HG02970 (cell line): Measurements from ENCODE around the gene NIPA2.

Experiments
- ATAC-seq: cut with Tn5 transposase; IDR thresholded peaks from one replicate; pipeline ENCODE4 v1.9.1; 2021; ENCODE audit warnings: mild to moderate bottlenecking, moderate library complexity, moderate number of reproducible peaks; ENCODE audit not compliant: unreplicated experiment, low FRiP score

NIPA2 gene

DNA sequence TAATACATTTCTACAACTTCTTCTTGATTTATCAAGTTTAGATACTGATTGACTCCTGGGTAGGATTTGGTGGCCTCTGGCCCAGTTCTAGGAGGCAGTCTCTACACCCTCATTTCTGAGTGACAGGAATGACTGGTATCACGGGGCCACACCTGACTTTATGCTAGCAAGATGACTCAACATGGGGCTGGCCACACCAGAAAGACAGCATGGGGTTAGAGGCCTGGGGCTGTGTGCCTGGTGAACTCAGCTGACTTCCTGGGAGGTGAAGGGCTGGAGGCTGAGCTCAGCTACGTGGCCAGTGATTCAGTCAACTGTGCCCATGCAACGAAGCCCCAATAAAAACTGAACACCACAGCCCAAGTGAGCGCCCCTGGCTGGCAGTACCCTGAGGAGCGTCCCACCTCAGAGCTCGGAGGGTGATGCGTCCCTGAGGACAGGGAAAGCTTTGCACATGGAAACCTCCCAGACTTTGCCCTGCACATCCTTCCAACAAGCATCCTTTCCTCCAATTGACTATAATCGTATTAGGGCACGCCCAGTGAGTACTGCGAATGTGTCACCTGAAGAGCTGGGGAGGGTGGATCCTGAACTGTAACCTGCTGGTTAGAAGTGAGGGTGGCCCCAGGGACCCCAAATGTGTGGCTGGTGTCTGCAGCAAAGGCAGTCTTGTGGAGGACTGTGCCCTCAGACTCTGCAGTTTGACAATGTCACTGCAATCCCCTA lies 57.2 kb downstream of the NIPA2 start:
- ATAC-seq, result no peak

DNA sequence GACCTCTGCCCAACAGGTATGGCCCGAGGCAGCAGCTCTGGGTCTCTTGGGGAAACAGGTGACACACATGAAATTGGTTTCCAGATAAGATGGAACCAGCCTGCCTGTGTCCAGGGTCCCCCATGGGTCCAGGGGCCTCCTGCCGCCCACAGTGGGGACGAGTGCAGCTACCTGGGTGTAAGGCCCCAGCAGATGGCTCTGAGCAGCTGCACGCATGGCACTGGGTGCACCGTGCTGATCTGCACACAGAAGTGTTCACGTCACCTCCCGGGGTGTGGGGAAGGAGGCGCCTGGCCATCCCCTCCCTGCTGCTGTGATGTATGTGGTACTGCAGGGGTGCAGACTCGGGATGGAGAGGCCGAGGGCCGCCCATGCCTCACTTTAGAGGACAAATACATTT lies 63.6 kb downstream of the NIPA2 start:
- no peak for ATAC-seq

DNA sequence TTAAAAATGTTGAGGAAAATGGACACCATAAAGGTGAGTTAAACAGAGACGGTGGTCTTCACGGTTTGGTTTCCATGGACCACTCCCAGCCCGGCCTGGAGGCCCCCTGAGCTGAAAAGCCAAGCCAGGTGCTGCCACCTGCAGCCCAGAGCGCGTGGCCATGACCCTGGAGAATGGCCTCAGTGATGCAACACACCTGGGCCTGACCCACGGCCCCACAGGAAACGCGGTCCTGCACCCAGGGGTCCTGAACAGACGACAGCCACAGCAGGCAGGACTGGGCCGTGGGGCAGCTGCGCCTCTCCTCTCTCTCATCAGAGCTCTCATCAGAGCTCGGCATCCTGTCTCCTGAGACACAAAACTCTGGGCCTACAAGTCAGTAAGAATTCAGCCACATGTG lies 64.1 kb downstream of the NIPA2 start:
- ATAC-seq, result no peak

DNA sequence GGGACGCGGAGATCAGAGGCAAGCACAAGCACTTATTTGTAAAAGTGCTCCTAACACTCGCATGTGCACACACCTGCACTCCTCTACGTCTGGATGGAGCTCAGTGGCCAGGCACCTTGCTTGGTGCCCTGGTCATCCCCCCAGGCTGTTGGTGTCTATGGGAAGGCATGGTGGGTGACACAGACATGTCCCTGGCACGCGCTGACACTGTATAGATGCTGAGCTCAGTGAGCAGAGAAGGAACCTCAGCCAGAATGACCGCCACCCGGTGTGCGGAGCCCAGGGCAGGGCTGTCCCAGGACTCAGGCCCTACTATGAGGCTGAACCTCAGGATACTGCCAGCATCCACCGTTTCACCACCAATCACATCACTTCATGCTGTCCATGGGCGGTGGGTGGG lies 64.5 kb downstream of the NIPA2 start:
- no peak for ATAC-seq

DNA sequence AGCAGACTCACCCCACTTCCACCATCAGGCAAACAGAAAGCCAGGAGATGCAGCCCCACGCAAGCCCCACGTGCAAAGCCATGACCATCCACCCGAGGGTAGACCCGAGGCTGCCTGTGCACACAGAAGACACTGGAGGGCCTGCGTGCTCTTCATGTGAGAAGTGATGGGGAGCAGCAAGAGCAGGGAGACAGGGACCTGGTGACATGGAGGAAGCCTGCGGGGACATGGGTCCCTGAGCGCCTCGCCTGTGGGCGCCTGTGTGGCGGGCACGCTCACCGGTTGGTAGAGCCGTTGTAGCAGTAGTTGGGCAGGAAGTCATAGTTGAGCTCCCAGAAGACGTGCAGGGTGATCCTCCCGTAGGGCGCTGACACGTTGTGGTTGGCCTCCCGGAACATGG lies 65.0 kb downstream of the NIPA2 start:
- ATAC-seq, result no peak

DNA sequence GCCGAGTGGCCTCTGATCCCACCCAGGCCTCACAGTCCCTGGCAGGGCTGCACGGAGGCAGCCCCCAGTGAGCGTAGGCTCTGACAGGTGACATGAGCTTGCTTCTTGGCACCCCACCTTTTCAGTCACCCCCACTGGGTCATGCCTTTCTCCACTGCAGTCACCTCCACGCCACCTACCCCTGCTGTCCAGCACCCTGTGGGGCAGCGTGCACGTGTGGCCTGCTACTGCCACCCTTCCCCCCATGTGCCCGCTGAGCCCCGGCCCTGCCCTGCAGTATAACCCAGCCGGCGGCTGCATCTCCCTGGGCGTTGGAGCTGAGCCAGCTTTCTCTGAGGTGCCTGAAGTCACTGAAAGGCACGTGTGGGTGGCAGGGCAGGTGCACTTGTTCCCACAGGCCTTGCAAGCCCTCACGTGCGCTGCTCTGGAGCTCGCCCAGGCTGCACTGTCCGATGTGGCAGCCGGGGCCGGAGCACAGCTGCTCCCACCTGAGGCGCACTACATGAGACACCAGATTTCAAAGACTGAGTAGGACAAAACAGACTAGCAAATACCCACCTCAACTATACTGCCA lies 65.6 kb downstream of the NIPA2 start:
- no peak for ATAC-seq

DNA sequence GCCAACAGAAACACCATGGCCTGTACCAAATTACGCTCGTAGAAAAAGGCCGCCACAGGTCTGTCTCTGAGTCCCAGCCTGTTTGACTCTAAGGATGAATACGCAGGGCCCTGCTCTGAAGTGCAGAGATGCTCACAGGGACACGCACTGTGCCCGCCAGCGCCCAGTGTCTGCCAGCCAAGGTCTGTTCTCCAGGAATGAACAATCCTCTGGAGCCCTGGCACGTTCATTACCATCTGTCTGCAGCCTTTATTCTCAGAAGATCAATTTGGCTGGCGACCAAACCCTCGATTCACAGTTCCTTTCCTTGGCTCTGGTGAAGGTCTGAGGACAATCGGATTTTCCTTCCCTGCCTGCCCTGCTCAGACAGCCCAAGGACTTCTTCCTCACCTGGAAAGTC lies 66.3 kb downstream of the NIPA2 start:
- no peak for ATAC-seq

DNA sequence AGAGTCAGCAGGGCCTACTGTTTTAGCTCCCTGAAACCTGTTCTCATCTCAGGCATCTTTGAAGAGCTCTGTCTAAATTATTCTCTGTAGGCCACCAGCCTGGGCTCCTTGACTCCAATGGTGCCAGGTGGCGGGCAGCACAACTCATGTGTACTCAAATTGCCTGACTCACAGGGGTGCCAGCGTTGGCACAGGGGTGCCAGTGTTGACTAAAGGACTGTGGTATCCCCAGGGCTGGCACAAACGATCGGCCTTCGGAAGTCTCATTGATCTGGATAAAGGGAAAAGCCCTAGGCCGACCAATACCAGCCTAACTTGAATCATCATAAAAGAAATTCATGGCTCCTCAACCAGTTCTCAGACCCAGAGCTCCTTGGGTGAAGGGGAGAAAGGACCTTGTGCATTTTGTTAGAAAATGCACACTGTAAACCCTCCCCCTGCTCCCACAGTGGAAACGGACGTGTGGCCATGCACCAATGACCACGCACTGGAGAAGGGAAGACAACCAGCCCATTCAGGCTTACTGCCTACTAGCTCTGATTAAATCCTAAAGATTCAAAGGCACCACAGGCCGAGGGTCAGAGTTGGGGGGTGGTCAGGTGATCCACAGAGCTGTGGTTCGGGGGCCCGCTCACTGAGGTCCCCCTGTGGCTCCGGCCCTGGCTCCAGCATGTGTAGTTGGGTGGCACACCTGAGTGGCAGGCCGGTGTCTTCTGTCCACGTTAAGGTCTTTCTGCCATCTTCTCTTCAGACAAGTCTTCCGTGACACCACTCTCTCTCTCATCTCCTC lies 68.9 kb downstream of the NIPA2 start:
- ATAC-seq, result no peak

DNA sequence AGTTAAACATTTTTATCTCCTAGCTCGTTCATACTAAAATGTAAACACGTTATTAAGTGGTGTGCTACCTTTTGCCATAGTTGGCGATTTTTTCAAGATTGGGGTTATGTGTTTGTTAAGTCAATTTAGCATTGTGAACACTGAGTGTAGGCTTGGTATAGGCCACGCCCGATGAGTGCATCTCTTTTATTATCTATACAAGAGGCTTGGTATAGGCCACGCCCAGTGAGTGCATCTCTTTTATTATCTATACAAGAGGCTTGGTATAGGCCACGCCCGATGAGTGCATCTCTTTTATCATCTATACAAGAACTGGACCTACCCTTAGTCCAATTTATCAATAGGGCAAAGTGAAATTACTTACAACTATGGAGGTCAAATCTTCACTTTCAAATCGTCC lies 70.4 kb downstream of the NIPA2 start:
- ATAC-seq, result no peak

DNA sequence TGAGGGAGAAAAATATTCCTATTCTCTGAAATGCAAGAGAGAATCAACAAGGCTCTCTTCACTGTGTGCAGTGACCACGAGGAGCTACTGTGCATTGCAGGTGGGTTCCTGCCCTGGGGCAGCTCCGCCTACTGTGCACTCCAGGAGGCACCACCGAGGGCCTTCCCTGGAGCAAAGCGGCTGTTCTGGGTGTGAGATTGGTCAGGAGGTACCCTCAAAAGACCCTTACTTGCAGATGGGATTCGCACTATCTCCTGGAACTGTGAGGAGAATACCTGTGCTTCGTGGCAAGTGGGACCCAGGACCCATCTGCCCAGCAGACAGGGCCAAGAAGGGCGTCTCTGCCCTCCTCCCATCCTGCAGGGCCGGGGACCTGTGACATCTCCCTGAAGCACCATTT lies 72.8 kb downstream of the NIPA2 start:
- ATAC-seq, result no peak

DNA sequence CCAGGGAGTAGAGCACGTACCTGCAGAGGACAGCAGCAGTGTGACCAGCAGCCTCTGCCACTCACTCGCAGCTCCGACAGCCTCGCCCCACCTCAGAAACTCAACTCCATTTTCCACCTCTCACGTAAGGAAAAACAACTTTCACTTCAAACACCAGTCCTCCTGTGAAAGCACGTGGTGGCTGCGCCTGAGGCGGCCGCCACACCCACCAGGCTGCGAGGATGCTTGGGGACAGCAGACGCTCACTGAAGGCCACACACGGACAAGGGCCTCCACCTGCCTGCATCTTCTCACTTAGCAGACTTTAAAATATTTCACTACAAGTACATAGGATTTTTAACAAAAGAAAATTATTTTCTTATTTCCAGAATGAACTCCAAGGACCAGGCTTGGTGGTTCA lies 73.8 kb downstream of the NIPA2 start:
- no peak for ATAC-seq

DNA sequence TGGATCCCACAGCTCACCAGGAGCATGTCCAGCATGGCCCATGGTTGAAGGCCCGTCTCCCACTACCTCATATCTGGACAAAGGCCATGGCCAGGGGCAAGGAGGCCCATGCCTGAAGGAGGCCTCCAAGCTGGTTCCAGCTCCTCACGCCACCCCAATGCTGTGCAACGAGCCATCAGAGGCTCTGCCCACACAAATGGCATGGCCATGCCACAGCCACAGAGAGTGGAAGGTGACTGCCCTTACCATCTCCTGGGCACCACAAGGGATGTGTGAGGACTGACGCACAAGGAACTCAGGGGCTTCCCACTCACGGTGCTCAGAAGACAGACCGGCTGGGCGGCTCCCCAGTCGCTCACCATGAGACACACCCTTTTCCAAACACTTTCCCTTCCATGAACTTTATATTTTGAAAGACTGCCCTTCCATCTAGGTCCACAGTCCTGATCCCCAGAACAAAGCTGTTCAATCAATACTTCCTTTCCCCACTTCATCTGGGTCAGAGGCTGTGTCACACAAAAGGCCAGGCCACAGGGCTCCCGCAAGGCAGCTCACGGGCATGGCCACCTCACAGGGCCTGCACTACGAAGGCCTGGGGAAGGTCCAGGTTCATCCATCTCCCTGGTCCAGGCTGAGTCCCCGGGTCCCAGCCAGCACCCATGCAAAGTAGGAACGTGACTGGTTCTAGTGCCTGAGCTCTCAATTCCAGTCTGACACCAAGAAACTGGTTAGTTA lies 75.3 kb downstream of the NIPA2 start:
- ATAC-seq, result no peak

DNA sequence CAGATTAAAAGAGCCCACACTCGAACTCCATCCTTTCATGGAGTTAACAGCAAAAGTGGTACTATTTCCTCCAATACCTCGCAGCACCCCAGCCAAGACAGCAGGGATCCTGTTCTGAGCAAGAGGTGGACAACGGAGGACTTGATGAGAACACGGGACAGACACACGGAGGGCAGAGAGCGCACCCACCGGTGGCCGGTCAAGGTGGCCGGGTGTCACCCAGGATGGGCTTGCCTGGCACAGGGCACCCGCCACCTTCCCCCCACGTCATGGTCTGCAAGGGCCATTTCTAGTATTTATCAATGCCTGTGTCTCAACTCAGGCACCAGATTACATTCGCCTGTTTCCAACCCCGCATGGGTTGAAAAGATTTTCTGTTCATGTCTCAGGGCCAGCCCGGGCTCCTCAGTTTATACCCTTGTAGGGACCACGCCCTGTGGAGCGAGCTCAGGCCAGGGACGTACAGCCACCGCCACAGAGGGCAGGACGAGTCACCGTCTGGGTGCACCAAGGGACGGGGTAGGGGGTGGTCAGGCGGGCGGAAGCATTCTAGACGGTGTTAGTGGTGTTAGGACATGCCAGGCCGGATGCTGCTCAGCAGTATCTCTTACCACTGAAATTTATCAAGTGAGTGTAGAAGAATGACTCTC lies 77.5 kb downstream of the NIPA2 start:
- no peak for ATAC-seq

DNA sequence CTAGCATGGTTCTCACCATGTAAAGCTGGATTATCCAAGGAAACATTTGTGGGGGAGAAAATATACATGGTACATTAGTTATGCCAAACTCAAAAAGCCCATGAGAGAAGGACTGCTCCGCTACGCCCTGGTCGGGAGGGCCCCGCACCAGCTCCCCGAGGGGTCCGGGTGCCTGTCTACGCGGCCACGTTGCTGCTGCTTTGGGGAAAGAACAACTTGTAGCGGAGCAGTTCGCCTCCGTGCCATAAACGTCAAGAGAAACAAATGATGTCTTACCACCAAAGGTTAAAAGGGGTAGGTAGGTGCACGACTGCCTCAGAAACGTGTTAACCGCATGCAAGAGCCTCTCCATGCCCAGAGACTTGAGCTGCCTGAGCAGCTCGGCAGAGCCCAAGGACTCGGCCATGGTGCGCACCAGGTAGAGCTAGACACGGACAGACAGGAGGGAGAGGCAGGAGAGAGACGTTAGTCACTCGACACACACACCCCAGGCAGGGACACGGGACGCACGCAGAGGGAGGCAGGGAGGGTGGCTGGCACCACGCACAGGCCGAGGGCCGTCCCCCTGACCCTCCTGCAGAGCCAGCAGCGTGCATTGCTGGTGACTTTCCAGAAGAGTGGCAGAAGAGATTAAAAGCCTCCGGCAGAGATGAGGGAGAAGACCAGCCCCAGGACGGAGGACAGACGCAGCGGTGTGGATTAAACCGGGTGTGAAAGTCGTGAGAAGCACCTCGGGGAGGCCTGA lies 78.3 kb downstream of the NIPA2 start:
- ATAC-seq, result no peak

DNA sequence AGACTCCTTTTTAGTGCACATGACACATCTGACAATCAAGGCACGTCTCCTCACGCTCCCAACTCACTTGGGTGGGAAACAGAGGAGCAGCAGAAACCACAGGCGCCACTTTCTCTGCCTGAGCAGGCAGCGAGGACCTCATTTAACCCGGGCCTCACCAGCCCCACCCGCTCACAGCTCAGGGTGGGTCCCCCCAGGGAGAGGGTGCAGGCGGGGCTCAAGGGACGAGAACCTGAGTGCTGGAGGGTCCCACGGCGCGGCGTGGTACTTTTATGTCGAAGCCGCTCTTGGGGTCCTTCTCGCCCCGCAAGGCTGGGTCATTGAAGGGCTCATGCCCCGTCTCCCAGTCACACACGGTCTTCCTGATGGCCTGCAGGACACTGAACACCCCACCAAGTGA lies 79.1 kb downstream of the NIPA2 start:
- ATAC-seq, result no peak
